Neural cell (in vitro differentiated cells): ENCODE data around the gene SORL1-AS1.

Experiments
- H2AFZ ChIP-seq: fragments of 200-600, 300-800 bp; sonication (generic), shearing (Covaris generic); 2 replicates; pipeline ENCODE4 v1.6.0; 2014; ENCODE audit warnings: low read depth, mild to moderate bottlenecking, antibody characterized with exemption, low read length, moderate library complexity
- H3F3A ChIP-seq: fragments of 200-600 bp; shearing (Covaris generic); 2 replicates; pipeline ENCODE4 v1.6.1; 2016; ENCODE audit warnings: mild to moderate bottlenecking, moderate library complexity, mixed read lengths, antibody characterized with exemption, low read length; ENCODE audit not compliant: insufficient read depth, poor library complexity, severe bottlenecking
- H3K27ac ChIP-seq: fragments of 200-600, 300-800 bp; sonication (generic), shearing (Covaris generic); 2 replicates; pipeline ENCODE4 v1.5.1; 2014; ENCODE audit warnings: mild to moderate bottlenecking, low read length, moderate library complexity
- H3K27me3 ChIP-seq: fragments of 300-800, 200-600 bp; sonication (generic), shearing (Covaris generic); 2 replicates; pipeline ENCODE4 v1.6.0; 2014; ENCODE audit warnings: mild to moderate bottlenecking, low read depth, low read length, moderate library complexity; ENCODE audit not compliant: insufficient read depth
- H3K36me3 ChIP-seq: fragments of 300-800, 200-600 bp; sonication (generic), shearing (Covaris generic); 2 replicates; pipeline ENCODE4 v1.5.1; 2014; ENCODE audit warnings: mild to moderate bottlenecking, antibody characterized with exemption, low read length, moderate library complexity; ENCODE audit not compliant: insufficient read depth
- H3K4me2 ChIP-seq: fragments of 300-800, 200-600 bp; sonication (generic), shearing (Covaris generic); 2 replicates; pipeline ENCODE4 v1.6.0; 2014; ENCODE audit warnings: mild to moderate bottlenecking, low read length
- H3K4me3 ChIP-seq: fragments of 300-800, 200-600 bp; sonication (generic), shearing (Covaris generic); 2 replicates; pipeline ENCODE4 v1.5.1; 2014; ENCODE audit warnings: mild to moderate bottlenecking, low read length, moderate library complexity
- H3K79me2 ChIP-seq: fragments of 200-600 bp; shearing (Covaris generic); replicated peaks from 2 replicates; pipeline ENCODE4 v1.6.0; 2014; ENCODE audit warnings: mild to moderate bottlenecking, low read length, moderate library complexity; ENCODE audit not compliant: insufficient read depth
- H3K9ac ChIP-seq: fragments of 300-800, 200-600 bp; sonication (generic), shearing (Covaris generic); 2 replicates; pipeline ENCODE4 v1.6.1; 2016; ENCODE audit warnings: mild to moderate bottlenecking, low read length, mixed read lengths
- H3K9me2 ChIP-seq: fragments of 200-600 bp; shearing (Covaris generic); 2 replicates; pipeline ENCODE4 v1.6.1; 2016; ENCODE audit warnings: mild to moderate bottlenecking, low read length, mixed read lengths; ENCODE audit not compliant: insufficient read depth
- H3K9me3 ChIP-seq: fragments of 200-600, 300-800 bp; sonication (generic), shearing (Covaris generic); 2 replicates; pipeline ENCODE4 v1.6.1; 2016; ENCODE audit warnings: mild to moderate bottlenecking, mixed run types, low read length, moderate library complexity, mixed read lengths
- H4K20me1 ChIP-seq: fragments of 200-600 bp; shearing (Covaris generic); 2 replicates; pipeline ENCODE4 v1.6.1; 2016; ENCODE audit warnings: mild to moderate bottlenecking, mixed run types; ENCODE audit not compliant: insufficient read depth
- CTCF ChIP-seq: fragments of 450-650 bp; IDR thresholded peaks from 2 replicates; pipeline ENCODE4 v1.5.1; 2014; ENCODE audit warnings: antibody characterized with exemption, mild to moderate bottlenecking, moderate library complexity; ENCODE audit not compliant: poor library complexity, severe bottlenecking
- EP300 ChIP-seq: fragments of 450-650 bp; conservative IDR thresholded peaks from 2 replicates; pipeline ENCODE4 v1.6.1; 2014; ENCODE audit warnings: antibody characterized with exemption, mild to moderate bottlenecking, moderate library complexity; ENCODE audit not compliant: poor library complexity, severe bottlenecking
- EZH2 ChIP-seq: fragments of 200-600, 300-800 bp; shearing (Covaris generic), sonication (generic); IDR thresholded peaks from 2 replicates; pipeline ENCODE4 v1.6.1; 2014; ENCODE audit warnings: antibody characterized with exemption, low read length, borderline replicate concordance, mild to moderate bottlenecking; ENCODE audit not compliant: insufficient read depth, poor library complexity, severe bottlenecking
- MXI1 ChIP-seq: fragments of 450-650 bp; conservative IDR thresholded peaks from 2 replicates; pipeline ENCODE4 v1.6.1; 2014; ENCODE audit warnings: antibody characterized with exemption, mild to moderate bottlenecking; ENCODE audit not compliant: poor library complexity, severe bottlenecking
- POLR2AphosphoS5 ChIP-seq: IDR thresholded peaks from 2 replicates; pipeline ENCODE4 v1.6.1; 2012
- RAD21 ChIP-seq: fragments of 450-650 bp; conservative IDR thresholded peaks from 2 replicates; pipeline ENCODE4 v1.6.1; 2014; ENCODE audit warnings: antibody characterized with exemption, mild to moderate bottlenecking, moderate library complexity
- SMC3 ChIP-seq: fragments of 450-650 bp; conservative IDR thresholded peaks from 2 replicates; pipeline ENCODE4 v1.6.1; 2014; ENCODE audit warnings: antibody characterized with exemption, mild to moderate bottlenecking, moderate library complexity; ENCODE audit not compliant: poor library complexity
- TAF1 ChIP-seq: IDR thresholded peaks from 2 replicates; pipeline ENCODE4 v1.6.1; 2012; ENCODE audit warnings: low read depth
- TF ChIP-seq, protein P1 (sequence below): IDR thresholded peaks from 2 replicates; pipeline ENCODE4 v1.6.1; 2012; ENCODE audit warnings: borderline replicate concordance

SORL1-AS1 gene

GRCh38 chr11:121452609-121453150 lies at the start of gene SORL1-AS1:
Gene SORL1-AS1, minus strand, starts transcription at chr11:121452967.
- Histone ChIP-seq H3K36me3 (no peaks in the 10 kb centered on the region), H3K9me3 (no peaks in the 10 kb centered on the region), H3K27ac (peak within 1 kb of the TSS; percentile 14), H4K20me1 (no peaks in the 10 kb centered on the region), H3K9me2 (no peaks in the 10 kb centered on the region), H3K79me2 (no peaks in the 10 kb centered on the region), H3K9ac (peak within 1 kb of the TSS; percentile 71), H3F3A (no peaks in the 10 kb centered on the region), H3K27me3 (no peaks in the 10 kb centered on the region), H2AFZ (peak within 1 kb of the TSS; percentile 83), H3K4me2 (peak within 1 kb of the TSS; percentile 62), H3K4me3 (peak within 1 kb of the TSS; percentile 98)
- peak; percentile 52 for TF ChIP-seq RAD21
- no peak for TF ChIP-seq EZH2
- peak; percentile 56 for TF ChIP-seq MXI1

- no peak for TF ChIP-seq POLR2AphosphoS5
- no peak for TF ChIP-seq EZH2
- TF ChIP-seq SMC3: no peak
- TF ChIP-seq, protein P1, sequence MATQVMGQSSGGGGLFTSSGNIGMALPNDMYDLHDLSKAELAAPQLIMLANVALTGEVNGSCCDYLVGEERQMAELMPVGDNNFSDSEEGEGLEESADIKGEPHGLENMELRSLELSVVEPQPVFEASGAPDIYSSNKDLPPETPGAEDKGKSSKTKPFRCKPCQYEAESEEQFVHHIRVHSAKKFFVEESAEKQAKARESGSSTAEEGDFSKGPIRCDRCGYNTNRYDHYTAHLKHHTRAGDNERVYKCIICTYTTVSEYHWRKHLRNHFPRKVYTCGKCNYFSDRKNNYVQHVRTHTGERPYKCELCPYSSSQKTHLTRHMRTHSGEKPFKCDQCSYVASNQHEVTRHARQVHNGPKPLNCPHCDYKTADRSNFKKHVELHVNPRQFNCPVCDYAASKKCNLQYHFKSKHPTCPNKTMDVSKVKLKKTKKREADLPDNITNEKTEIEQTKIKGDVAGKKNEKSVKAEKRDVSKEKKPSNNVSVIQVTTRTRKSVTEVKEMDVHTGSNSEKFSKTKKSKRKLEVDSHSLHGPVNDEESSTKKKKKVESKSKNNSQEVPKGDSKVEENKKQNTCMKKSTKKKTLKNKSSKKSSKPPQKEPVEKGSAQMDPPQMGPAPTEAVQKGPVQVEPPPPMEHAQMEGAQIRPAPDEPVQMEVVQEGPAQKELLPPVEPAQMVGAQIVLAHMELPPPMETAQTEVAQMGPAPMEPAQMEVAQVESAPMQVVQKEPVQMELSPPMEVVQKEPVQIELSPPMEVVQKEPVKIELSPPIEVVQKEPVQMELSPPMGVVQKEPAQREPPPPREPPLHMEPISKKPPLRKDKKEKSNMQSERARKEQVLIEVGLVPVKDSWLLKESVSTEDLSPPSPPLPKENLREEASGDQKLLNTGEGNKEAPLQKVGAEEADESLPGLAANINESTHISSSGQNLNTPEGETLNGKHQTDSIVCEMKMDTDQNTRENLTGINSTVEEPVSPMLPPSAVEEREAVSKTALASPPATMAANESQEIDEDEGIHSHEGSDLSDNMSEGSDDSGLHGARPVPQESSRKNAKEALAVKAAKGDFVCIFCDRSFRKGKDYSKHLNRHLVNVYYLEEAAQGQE: no peak
- TF ChIP-seq CTCF: no peak
- no peak for TF ChIP-seq EP300
- TF ChIP-seq TAF1: no peak
- no peak for TF ChIP-seq MXI1
- H3K27me3 ChIP-seq: no peaks in the 10 kb centered on the region
- no peak overlapping the region for H3K4me2 ChIP-seq
- H3K36me3 ChIP-seq: no peaks in the 10 kb centered on the region
- H3K27ac ChIP-seq: no peak overlapping the region
- H3K4me3 ChIP-seq: no peak overlapping the region
- no peaks in the 10 kb centered on the region for H4K20me1 ChIP-seq
- H3K79me2 ChIP-seq: no peaks in the 10 kb centered on the region
- no peak overlapping the region for H3K9ac ChIP-seq
- no peaks in the 10 kb centered on the region for H3K9me2 ChIP-seq
- no peak overlapping the region for H2AFZ ChIP-seq
- no peaks in the 10 kb centered on the region for H3F3A ChIP-seq
- peaks cover 2% of the 10 kb centered on the region for H3K9me3 ChIP-seq
Measured at GRCh38 chr11:121500717-121501116, 48.0 kb upstream of the SORL1-AS1 start.
